GM18861 (cell line): Measurements from ENCODE around the gene SND1.

ENCODE experiments used
- ATAC-seq: cut with Tn5 transposase; IDR thresholded peaks from one replicate; pipeline ENCODE4 v1.9.1; 2021; ENCODE audit not compliant: unreplicated experiment

SND1 gene

DNA sequence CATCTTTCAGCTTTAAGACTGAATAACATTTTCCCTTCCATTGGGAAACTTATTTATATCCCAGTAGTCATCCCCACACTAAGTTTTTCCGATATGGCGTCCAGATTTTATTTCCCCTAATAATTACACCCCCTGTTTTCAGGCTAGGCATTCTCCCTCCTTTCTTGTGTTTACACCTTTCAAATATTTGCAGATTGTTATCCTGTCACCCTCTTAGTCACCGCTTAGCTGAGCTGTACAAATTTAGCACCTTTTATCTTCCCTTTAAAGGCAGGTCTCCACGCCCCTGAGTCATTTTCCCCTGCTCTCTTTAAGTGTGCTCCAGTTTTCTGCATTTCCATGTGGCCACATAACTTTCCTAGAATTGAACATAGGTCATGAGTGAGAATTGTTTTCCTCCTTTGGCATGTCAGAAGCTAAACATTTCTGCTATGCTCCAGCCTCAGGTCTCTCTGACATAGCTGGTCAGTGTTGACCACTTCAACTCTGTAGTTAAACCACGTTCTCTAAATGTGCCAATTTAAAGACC is 331.9 kb downstream of the SND1 start:
- no peak for ATAC-seq

DNA sequence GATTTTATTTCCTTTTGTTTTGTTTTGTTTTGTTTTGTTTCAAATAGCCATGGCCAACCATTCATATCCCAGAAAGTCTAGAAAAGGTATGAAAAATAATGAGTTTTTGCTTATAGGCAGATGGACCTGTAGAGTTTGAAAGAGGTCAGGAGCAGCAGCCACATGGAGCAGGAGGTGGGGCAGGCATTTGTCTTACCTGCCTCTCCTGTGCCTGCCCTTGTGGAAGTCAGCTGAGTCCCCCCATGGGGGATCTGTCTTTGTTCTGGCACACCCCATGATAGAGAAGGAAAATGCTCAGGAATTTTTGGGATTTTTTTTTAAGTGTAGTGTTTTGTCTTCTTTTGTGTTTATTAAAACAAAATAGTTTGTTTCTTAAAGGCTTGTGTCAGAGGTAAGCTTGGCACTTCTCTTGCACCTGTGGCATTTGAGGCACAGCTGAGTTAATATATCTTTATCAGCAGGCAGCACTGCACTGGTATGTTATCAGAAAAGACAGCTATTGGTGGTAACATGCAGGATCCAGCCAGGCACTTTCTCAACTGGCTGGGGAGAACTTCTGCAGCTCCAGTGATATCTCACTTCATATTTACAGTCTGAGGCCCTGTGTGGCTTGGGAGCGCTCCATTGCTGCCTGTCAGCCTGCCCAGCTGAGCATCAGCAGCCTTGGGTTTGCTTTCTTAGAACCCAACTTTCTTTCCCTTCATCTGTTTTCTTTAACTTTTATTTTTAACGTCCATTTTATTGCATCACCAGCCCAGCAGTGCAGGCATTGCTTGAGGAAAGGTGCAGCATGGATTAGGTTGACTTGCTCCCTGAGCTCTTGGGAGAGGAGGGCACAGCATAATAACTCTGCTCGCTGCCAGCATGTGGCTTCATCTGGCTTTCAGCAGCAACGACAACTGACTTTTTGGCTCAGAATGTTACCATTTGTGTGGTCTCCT is 334.9 kb downstream of the SND1 start:
- ATAC-seq = no peak

DNA sequence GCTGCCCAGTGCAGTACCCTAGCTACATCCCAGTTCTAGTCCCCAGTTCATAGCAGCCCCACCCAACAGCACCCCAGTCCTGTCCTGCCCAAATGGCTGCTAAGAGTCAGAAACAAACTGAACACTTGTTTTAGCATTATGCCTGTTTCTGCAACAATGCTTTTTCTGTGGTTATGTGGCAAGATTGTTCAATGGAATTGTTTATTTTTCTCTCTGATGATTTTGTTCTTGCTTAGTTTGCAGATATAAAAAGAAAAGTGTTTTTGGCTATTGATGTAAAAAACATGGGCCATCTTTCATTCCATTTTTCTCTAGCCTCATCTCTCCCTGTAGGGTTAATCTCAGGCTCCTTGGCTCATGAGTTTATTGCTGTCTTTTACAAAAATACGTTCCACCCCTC is 336.8 kb downstream of the SND1 start:
- ATAC-seq = no peak

DNA sequence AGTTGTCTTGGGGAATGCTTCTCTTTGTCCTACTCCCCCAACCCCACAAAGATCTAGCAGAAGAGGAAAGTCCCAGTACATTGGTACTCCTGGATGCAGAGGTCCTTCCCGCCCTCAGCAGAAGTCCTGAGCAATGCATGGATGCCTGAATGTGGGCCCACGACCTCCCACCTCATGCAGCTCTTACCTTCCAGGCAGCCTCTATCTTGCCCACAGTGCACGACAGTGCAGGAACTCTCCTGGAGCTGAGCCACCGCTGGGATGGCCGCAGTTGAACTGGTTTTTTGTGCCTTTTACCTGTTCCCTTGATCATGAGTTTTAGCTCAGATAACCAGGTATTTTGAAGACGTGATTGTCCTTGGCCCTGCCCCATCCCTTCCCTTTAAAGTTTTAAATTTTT is 341.3 kb downstream of the SND1 start:
- no peak for ATAC-seq

DNA sequence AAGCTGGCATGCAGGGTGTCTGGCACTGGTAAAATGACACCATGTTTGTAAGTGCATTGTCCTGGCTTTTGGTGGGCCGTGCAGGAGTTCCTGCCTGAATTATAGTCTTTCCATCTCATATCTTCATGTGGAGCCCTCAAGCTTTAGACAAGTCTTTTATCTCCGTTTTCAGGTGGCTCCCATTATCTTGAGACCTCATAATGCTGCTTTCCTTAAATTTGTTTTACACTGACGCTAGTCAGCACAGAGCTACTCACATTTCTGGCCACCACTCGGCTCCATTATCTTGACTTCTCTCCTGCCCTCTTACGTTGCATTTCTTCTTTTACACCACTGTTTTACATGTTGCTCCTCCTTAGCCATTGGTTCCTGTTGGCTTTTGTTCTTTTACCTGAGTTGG is 342.0 kb downstream of the SND1 start:
- ATAC-seq = no peak

DNA sequence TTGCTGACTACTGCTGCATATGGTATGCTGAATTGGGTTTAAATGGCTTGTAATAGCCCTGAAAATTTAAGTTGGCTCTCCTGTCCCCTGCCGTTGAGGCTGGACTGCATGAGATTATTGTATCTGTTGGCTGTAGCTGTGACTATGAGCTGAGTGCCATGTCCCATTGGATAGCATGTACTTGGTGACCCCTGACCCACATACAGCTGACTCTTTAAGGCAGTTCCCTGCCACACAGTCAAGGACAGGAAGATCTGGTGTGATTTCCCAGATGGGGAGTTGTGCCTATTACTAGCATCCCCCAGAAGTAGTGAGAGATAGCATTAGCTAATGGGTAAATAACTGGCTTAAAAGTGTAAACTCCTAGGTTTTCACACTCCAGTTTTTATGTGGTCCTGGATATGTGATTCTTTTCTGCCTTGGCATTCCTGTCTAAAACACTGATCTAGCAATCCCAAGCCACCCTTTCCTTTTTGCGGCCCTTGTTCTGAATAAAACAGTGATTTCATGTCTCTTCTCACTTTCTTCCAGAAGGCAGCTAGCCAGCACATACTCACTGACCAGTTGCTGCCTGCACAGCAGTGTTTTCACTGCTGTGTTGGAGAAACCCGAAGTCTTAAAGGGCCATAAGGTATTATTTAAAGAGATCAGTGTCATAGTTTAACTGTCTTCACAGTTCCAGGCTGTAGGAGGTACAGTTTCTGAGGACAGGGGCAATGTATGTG is 343.3 kb downstream of the SND1 start:
- ATAC-seq = no peak

DNA sequence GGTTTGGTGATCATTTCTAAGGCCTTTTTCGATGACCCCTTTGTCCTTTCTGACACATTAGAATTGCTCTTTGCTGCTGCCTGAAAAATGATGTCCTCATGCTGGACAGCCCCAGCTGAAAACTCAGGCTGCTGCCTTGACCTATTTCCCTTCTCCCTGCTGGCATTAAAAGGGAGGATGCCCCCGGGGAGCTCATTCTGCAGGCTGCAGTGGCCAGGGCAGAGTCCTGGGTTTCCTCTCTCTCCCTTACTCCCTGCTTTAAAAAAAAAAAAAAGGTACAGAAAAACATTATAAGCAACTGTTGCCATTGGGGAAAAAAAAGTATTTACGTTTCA is 343.9 kb downstream of the SND1 start:
- ATAC-seq = no peak

DNA sequence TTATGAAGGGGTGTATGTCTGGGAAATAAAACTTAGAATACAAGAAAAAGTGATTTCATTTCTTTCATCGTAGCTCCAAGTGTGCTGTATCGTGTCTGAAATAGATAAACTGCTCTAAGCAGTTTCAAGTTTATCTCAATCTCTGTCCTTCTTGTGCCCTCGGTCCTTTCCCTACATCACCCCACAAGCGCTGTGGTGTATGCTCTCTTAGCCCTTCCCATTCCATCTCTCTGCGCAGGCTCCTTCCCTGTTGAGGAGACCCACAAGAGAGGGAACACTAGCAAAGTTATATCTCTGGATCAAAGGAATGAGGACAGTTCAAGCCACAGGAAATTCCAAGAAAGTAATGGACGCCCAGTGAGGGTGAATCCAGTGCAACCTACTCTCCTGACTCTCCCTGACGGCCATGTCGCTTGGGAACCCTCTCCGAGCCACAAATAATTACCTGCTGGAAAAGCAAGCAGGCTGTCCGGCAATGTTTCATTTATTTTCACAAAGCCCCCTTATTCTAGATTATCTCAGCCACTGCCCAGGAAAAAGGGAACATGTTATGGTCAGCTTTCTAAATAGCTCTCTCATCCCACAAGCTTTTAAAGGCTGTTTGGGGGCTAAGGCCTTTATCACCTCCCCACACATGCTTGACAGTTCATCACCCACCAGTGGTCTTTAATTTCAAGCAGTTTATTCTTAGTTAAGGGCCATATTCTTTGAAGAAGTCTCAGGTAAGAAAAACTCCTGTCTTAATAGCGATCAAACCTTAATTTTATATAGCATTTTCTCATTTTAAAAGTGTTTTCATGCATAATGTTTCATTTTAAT is 344.5 kb downstream of the SND1 start:
- ATAC-seq = no peak

DNA sequence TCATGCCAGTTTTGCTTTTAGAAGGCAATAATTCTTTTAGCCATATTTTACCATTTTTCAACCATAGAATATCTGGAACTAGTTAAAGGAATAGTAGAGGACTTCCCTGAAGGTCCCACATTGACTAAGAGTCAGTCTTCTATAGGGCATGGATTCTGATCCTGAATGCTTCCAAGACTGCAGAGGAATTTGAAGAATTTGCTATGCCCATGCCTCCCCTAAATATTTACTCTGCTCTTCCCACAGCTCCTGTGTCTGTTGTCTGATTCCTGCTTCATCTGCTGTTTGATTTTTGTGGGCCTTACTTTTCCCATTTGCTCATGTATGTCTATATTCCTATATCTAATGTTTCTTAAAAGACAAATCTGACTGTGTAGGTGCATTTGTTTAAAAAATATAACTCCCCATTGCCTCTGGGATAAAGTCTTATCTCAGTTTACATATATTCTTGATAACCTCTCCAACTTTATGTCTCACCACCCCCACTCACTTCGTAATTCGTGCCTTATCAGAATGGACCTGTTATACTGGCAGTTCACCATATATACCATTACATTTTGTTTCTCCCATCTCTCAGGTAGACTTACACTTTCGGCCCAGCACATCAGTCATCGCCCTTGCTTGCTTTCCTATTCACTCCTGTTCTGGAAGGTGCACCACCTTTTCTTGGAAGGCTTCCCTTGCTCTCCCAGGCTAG is 345.4 kb downstream of the SND1 start:
- no peak for ATAC-seq

DNA sequence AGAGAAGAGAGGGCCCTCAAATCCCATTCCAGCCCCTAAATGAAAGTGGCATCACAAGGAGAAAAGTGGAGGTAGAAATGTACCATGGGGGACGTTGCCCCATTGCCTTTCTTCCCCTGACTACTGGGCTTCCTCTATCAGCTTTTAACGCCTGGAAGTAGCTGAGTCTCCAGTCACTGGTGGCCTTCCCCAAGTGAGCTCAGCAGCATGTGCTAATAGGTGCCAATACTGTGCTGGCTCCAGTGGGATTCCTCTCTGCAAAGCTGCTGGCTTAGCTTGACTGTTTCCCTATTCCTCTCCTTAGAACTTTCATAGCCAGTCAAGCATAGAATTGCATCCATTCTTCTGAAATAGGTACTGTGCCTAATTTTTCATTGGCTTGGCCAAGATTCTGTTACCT is 346.7 kb downstream of the SND1 start:
- no peak for ATAC-seq

DNA sequence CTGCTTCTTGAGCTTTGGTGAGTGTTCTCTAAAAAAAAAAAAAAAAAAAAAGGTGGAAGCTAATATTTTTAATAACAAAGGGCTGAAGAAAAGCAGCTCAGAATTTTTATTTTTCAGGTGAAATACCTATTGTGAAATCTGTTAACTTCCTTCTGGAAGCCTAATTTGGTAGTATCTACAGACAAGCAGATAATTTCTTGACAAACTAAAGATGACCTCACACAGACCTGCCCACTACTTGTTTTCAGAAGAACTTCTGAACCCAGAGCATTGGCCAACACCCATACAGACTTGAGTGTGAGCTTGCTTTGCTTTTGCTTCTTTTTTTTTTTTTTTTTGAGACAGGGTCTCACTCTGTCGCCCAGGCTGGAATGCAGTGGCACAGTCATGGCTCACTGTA is 348.1 kb downstream of the SND1 start:
- no peak for ATAC-seq

DNA sequence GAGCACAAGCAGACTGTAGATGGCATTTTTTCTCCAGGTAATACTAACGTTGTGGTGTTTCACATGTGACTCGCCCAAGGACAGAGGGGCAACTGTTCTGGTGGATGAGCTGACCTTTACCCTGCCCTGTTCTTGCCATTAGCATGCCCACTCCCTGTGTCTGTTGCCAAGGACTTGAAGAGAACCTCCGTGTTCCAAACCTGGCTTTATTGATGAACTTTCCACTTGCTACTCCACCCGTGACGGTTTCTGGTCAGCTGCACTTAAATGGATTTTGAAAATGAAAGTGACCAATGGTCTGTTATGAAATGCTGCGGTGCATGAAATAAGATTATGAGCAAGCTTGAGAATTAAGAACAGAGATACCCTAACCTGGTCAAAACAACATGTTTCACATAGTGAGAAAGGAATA is 348.9 kb downstream of the SND1 start:
- ATAC-seq = peak; percentile 70

DNA sequence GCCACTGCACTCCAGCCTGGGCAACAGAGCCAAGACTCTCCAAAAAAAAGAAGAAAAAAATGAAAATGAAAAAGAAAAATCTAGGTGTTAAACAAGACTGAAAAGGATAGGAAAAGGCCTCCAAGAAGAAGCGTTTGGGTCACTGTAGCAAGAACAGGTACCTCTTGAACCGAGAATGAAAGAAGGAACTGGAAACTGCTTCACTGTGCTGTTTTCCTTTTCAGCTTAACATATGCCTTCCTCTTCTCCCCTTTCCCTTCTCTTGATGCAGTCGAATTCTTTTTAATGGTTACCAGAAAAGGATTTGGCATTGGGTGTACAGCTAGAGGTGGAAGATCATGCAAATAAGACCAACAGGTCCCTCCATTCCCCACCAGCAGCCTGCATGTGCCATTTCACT is 351.2 kb downstream of the SND1 start:
- ATAC-seq = peak; percentile 33

DNA sequence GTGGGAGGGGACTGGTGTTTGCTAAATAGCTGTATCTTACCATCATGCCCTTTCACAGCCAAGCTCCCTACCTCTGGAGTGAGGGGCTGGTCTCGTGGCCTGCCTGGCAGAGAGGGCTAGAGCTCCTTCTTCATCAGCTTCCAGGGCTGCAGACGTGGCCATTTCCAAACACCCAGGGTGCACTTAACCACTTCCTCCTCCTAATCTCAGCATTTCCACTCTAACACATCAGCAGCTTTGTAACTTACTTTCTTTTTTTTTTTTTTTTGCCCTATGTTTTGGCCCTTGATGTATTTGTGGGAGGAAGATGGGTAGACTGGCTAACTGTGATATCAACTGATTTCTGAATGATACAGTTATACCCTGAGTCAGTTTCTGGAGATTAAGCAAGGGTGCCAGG is 351.8 kb downstream of the SND1 start:
- ATAC-seq = no peak

DNA sequence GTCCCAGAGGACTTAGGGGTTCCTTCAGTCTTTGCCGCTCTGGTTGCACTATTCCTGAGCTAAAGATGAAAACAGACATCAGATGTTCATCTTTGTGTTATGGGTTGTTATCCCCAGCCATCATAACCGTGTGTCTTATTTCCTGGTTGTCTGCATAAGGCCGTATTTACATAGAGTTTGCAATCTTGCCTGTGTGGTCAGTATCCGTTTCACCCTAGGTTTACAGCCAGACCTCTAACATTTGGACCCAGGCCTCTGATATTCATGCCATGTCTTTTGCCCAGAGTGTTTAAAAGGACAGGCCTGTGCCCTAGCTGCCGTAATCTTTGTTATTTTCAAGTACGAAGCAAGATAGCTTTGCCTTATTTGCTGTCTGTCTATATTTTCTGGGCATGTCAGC is 352.6 kb downstream of the SND1 start:
- ATAC-seq = no peak

DNA sequence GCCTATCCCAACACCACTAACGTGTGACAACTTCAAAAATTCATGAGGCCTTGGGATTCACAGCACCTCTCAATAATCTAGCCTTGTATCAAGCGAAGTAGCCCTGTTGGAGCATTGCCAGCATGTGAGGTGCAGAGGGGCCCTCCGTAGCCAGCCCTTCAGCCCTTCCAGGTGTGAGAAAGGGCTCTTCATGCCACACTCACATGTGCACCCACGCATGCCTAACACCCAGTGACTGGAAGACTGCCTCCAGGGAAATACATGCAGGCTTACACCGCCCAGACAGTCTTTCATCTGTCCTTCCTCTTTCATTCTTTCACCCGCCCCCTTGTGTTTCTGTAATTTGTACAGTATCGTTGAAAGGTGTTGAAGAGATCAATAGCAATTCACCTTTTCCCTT is 353.1 kb downstream of the SND1 start:
- ATAC-seq = no peak

DNA sequence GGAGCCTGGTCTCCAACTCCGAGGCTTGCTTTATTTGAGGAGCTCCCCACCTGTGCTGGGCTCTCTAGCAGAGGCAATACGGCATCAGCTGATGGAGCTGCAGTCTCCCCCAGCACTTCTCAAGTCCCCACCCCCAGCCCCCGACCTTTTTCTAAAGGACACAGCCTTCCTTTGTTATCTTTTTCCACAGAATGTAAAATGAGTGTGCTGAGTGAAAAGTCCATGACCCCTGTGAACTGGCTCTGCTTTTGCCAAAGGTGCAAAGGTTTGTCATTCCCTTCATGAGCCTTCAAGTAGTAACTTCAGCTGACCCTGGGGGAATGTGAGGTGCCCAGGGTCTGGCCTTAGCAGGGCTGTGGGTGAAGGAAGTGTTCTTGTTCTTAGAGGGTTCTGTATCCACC is 353.8 kb downstream of the SND1 start:
- no peak for ATAC-seq

DNA sequence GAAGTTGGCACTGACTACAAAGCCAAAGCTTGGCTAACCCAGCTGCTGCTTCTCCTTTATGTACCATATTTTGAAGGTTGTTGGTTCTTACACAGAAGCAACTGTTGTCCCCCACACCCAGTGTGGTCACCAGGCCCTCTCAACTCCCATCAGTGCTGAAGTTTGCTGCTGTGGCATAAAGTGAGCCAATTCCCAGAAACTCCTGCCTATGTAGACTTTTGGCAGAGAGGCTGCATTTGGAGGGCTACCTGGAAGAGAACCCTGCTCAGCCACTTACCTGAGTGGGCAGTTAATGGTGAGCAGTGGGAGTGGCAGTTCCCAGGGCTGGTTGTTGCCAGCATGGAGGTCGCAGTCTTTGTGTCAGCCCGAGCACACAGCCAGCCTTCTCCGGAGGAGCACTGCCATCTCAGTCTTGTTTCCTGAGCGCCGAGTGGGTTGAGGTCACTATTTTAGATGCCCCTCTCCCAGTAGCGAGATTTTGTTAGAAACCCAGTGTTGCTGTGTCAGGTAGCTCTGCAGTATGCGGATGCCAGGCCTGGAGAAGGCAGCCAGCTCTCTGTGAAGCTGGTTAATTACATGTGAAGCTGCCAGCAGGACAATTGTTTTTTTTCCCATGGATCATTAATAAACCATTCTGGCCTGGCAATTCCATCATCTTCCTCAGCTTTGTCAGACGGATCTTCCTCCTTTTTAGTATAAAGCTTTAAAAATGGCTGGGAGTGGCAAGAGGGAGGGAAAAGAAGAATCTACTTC is 354.7 kb downstream of the SND1 start:
- no peak for ATAC-seq

DNA sequence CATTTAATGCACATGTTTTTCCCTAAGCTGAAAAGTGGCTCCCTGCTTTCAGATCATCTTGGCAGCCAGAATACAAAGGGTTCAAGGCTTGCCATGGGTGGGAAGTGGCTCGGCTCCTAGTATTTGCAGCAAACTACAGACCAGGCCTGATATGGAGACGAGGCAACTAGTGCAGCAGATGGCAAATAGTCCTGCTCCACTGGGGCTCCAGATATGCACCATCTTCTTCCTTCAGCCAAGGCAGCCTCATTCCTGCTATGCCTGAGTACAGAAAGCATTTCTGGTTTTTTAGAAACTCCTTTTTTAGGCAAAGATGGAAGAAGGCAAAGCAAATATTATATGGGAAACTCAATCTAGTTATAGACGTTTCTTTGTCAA is 355.3 kb downstream of the SND1 start:
- ATAC-seq = no peak

DNA sequence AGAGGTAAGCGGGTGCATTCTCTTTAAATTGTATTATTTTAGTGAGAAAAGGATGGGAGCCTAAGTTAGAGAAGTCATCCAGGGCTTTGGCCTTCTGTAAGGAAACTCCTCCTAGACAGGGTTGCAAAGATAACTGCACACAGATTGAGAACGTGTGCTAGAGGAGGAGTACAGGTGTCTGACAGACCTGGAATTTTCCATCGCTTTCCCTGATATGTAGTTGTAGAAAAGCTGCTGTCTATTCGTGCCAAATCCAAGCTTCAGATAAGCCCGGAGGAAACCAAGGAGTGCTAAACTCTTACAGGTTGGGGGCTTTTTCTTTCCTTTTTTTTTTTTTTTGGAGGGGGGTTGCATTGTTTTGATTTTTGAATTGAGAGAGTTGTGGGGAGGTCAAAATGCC is 356.1 kb downstream of the SND1 start:
- no peak for ATAC-seq
